ENCODE data around the gene LRIG2. TPM values are rescaled to one million over a fixed set of nuclear protein-coding genes. Genes with fewer than 3 reads are reported as not detected.
"Not testable (repeated sequence)": the region's sequence is repeated elsewhere in the genome, so short reads cannot be mapped to it uniquely, and the experiment has no call there.

LRIG2 gene
- total RNA-seq, result 10 to 100 TPM; 15.3 to 21.4 TPM

DNA sequence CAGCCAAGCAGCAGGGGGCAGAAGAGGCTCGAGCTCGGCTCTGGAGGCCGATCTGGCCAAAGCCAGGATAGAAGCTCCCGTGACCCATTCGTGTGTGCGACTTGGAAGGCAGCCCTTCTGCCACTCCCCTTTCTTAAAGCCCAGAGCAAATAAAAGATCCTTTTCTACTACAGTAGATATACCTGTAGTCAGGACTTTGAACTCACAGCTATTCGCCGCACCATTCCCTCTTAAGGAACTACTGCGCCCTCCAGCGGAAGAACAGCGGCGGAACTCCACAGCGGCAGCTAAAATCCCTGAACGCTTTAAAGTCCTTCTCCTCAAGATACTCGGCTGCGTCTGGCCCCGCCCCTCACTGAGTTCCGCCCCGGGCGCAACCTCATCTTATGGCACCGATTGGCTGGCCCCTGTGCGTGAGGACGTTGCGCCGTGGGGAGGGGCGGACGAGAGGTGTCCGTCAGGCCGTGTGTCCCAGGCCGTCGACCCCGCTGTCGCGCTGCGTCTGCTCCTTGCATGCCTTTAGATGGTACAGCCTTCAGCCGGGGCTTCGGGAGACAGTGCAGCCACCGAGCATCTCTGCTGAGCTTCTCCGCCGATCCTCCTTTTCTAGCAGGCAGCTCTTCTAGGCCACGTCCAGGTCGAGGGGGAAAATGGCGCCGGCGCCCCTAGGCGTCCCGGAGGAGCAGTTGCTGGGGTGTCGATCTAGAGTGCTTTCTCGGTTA is at the start of gene LRIG2:
Gene LRIG2 (plus strand): TSS at position 442 of the 722 bp plus-strand sequence. CDS start 209 bp downstream, at position 651.
- DNase-seq (peak; percentile 96), ATAC-seq (ENCODE audit: low read depth) (peak; percentile 96)
- Mint-ChIP-seq H3K9me3 (no peaks in the 10 kb centered on the region), H3K36me3 (peaks cover 8% of the 10 kb centered on the region), H3K27me3 (no peaks in the 10 kb centered on the region), H3K4me3 (peak within 1 kb of the TSS; percentile 97), H3K4me1 (peaks cover 21% of the 10 kb centered on the region), H3K27ac (peak within 1 kb of the TSS; percentile 90)
- POLR2A ChIA-PET, result interaction anchor here (0.6 to 2.1 kb wide), 19 partner anchors 16 to 831 kb away, joined by 3 to 13 read pairs (median 3); partner anchors contain the start of genes AP4B1, PPM1J and SLC16A1

GRCh38 chr1:113023316-113023715 is 49.7 kb upstream of the LRIG2 start:
- H3K4me3 Mint-ChIP-seq; DNase-seq; ATAC-seq (ENCODE audit: low read depth); POLR2A ChIA-PET; H3K9me3 Mint-ChIP-seq; H3K36me3 Mint-ChIP-seq; H3K27me3 Mint-ChIP-seq; H3K4me1 Mint-ChIP-seq; H3K27ac Mint-ChIP-seq: not testable (repeated sequence)

DNA sequence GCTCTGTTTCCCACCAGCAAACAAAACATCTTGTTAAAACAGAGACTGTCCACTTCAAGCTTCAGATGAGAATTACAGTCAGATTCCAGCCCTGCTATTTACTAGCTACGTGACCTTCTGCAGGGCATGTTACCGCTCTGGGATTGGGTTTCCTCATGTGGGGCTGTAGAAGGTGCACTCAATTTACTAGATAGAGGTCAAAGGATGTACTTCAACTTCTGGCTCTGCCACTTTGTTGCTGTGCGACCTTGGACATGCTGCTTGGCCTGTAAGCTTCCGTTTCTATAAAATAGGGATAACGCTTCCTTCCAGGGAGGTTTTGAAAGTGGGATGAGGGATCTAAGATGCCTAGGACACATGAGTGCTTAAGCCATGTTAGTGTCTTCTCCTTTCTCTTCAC is 46.0 kb upstream of the LRIG2 start:
- POLR2A ChIA-PET, result no interaction called here
- Mint-ChIP-seq H3K27ac (no peak overlapping the region), H3K4me3 (no peak overlapping the region), H3K27me3 (no peaks in the 10 kb centered on the region), H3K4me1 (peaks cover 8% of the 10 kb centered on the region), H3K36me3 (no peaks in the 10 kb centered on the region), H3K9me3 (no peaks in the 10 kb centered on the region)
- no peak for DNase-seq
- no peak for ATAC-seq (ENCODE audit: low read depth)

- DNase-seq, result no peak
- no peak overlapping the region for H3K27ac Mint-ChIP-seq
- no peaks in the 10 kb centered on the region for H3K9me3 Mint-ChIP-seq
- peaks cover 8% of the 10 kb centered on the region for H3K4me1 Mint-ChIP-seq
- ATAC-seq (ENCODE audit: low read depth), result no peak
- H3K27me3 Mint-ChIP-seq, result no peaks in the 10 kb centered on the region
- no peaks in the 10 kb centered on the region for H3K36me3 Mint-ChIP-seq
- H3K4me3 Mint-ChIP-seq, result no peak overlapping the region
- POLR2A ChIA-PET, result no interaction called here
Measured at GRCh38 chr1:113027449-113027848, 45.5 kb upstream of the LRIG2 start.

- Mint-ChIP-seq H3K36me3 (no peaks in the 10 kb centered on the region), H3K4me1 (peaks cover 8% of the 10 kb centered on the region), H3K27me3 (no peaks in the 10 kb centered on the region), H3K9me3 (no peaks in the 10 kb centered on the region), H3K4me3 (no peak overlapping the region), H3K27ac (no peak overlapping the region)
- no peak for DNase-seq
- no peak for ATAC-seq (ENCODE audit: low read depth)
- POLR2A ChIA-PET, result no interaction called here
Measured at GRCh38 chr1:113029822-113030221, 43.2 kb upstream of the LRIG2 start.

DNA sequence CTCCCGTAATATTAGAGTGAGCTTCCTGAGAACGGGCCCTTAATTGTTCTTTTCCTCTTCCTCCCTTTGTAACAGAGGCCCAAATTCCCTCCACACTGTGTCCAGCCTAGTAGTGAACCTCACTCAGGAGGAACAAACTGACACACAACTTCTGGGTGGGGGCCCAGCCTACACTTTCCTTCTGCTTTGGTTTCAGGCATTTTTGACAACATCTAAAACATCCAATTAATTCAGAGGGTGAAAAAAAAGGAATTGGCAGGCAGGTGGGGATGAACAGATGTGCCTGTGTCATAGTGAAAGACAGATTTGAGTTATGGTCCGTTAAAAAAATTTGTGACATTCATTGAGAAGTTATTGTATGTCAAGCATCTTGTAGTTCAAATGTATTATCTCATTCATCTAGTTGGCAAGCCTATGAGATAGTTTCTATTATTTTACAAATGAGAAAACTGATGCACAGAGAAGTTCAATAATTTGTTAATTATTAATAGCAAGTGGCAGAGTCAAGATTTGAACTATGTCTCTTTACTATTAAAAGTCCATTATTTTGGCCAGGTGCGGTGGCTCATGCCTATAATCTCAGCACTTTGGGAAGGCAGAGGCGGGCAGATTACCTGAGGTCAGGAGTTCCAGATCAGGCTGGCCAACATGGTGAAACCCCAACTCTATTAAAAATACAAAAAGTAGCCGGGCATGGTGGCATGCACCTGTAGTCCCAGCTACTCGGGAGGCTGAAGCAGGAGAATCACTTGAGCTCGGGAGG is 41.6 kb upstream of the LRIG2 start:
- POLR2A ChIA-PET, result no interaction called here
- H3K4me1 Mint-ChIP-seq, result peaks cover 8% of the 10 kb centered on the region
- no peak overlapping the region for H3K4me3 Mint-ChIP-seq
- no peak for DNase-seq
- no peaks in the 10 kb centered on the region for H3K9me3 Mint-ChIP-seq
- H3K27ac Mint-ChIP-seq, result no peak overlapping the region
- no peak for ATAC-seq (ENCODE audit: low read depth)
- no peaks in the 10 kb centered on the region for H3K36me3 Mint-ChIP-seq
- H3K27me3 Mint-ChIP-seq, result no peaks in the 10 kb centered on the region

DNA sequence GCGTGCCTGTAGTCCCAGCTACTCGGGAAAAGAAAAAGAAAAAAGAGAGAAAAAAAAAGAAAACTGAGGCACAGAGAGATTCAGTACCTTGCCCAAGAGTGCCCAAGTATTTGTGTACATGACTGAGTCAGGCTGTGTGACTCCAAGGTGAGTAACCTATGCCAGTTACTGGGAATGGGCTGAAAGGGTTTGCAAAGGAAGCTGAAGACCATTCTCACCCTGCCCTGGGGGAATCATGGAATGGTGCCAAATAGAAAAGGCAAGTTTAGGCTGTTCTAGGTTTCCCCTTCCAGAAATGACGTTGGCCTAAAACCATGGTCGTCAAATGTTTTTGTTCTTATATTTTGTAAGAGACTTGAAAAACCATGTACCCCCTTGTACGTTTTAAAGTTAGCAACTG is 37.9 kb upstream of the LRIG2 start:
- peaks cover 2% of the 10 kb centered on the region for H3K27me3 Mint-ChIP-seq
- no peak overlapping the region for H3K27ac Mint-ChIP-seq
- H3K4me3 Mint-ChIP-seq, result no peak overlapping the region
- POLR2A ChIA-PET, result no interaction called here
- H3K9me3 Mint-ChIP-seq, result no peaks in the 10 kb centered on the region
- ATAC-seq (ENCODE audit: low read depth) (no peak), DNase-seq (no peak)
- H3K36me3 Mint-ChIP-seq, result no peaks in the 10 kb centered on the region
- H3K4me1 Mint-ChIP-seq, result peaks cover 2% of the 10 kb centered on the region

GRCh38 chr1:113036639-113037321 is 36.2 kb upstream of the LRIG2 start:
- no peak overlapping the region for H3K4me3 Mint-ChIP-seq
- POLR2A ChIA-PET, result no interaction called here
- peaks cover 2% of the 10 kb centered on the region for H3K4me1 Mint-ChIP-seq
- no peak for DNase-seq
- H3K27ac Mint-ChIP-seq, result no peak overlapping the region
- peaks cover 2% of the 10 kb centered on the region for H3K27me3 Mint-ChIP-seq
- no peak for ATAC-seq (ENCODE audit: low read depth)
- no peaks in the 10 kb centered on the region for H3K36me3 Mint-ChIP-seq
- H3K9me3 Mint-ChIP-seq, result no peaks in the 10 kb centered on the region

DNA sequence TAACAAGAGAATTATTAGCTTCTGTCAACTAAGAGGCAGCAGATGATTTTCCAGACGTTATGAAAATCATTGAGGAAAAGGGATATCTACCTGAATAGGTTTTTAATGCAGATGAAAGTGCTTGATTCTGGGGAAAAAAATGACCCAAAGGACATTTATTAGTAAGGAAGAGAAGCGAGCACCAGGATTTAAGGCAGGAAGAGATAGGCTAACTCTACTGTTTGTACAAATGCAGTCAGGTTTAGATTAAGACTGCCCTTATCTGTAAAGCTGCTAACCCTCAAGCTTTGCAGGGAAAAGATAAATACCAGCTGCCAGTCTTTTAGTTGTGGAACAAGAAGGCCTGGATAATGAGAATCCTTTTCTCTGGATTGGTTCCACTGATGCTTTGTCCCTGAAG is 33.0 kb upstream of the LRIG2 start:
- POLR2A ChIA-PET, result no interaction called here
- ATAC-seq (ENCODE audit: low read depth), result no peak
- H3K27me3 Mint-ChIP-seq, result peaks cover 2% of the 10 kb centered on the region

DNA sequence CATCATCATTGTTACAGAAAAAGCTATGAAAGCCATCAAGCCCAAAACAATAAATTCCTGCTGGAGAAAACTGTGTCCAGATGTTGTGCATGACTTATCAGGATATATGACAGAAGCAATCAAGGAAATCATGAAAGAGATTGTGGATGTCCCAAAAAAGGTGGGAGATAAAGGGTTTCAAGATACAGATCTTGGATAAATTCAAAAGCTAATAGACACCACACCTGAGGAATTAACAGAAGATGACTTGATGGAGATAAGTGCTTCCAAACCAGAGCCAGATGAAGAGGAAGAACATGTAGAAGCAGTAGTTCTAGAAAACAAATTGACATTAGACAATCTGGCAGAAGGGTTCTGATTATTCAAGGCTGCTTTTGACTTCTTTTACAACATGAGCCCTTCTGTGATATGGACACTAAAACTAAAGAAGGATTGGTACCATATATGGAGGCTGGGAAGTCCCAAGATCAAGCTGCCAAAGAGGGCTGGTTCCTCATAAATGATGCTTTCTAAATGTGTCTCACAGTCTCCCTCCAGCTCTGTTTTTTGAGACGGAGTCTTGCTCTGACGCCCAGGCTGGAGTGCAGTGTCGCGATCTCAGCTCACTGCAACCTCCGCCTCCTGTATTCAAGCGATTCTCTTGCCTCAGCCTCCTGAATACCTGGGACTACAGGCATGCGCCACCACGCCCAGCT is 32.1 kb upstream of the LRIG2 start:
- H3K27ac Mint-ChIP-seq, result no peak overlapping the region
- H3K4me3 Mint-ChIP-seq, result no peak overlapping the region
- POLR2A ChIA-PET, result interaction anchor here (1.1 kb wide), 1 partner anchor 85 kb away, joined by 5 read pairs; the partner anchor contains the start of gene SLC16A1
- no peak for DNase-seq
- peaks cover 2% of the 10 kb centered on the region for H3K27me3 Mint-ChIP-seq
- H3K9me3 Mint-ChIP-seq, result no peaks in the 10 kb centered on the region
- ATAC-seq (ENCODE audit: low read depth), result no peak
- peaks cover 4% of the 10 kb centered on the region for H3K36me3 Mint-ChIP-seq
- peaks cover 23% of the 10 kb centered on the region for H3K4me1 Mint-ChIP-seq

More for the DNA sequence above, 33.0 kb upstream of the LRIG2 start:
- Mint-ChIP-seq H3K27ac (no peak overlapping the region), H3K9me3 (no peaks in the 10 kb centered on the region), H3K4me1 (peaks cover 21% of the 10 kb centered on the region), H3K36me3 (peaks cover 2% of the 10 kb centered on the region), H3K4me3 (no peak overlapping the region)
- no peak for DNase-seq

- DNase-seq (no peak), ATAC-seq (ENCODE audit: low read depth) (no peak)
- H3K4me1 Mint-ChIP-seq, result peaks cover 25% of the 10 kb centered on the region
- POLR2A ChIA-PET, result interaction anchor here (1.1 to 1.5 kb wide), 2 partner anchors 31 to 86 kb away, joined by 3 to 5 read pairs; partner anchors contain the start of genes LRIG2 and SLC16A1
- peaks cover 4% of the 10 kb centered on the region for H3K36me3 Mint-ChIP-seq
- no peak overlapping the region for H3K27ac Mint-ChIP-seq
- no peak overlapping the region for H3K4me3 Mint-ChIP-seq
- peaks cover 2% of the 10 kb centered on the region for H3K27me3 Mint-ChIP-seq
- no peaks in the 10 kb centered on the region for H3K9me3 Mint-ChIP-seq
Measured at GRCh38 chr1:113041569-113042284, 31.3 kb upstream of the LRIG2 start.

DNA sequence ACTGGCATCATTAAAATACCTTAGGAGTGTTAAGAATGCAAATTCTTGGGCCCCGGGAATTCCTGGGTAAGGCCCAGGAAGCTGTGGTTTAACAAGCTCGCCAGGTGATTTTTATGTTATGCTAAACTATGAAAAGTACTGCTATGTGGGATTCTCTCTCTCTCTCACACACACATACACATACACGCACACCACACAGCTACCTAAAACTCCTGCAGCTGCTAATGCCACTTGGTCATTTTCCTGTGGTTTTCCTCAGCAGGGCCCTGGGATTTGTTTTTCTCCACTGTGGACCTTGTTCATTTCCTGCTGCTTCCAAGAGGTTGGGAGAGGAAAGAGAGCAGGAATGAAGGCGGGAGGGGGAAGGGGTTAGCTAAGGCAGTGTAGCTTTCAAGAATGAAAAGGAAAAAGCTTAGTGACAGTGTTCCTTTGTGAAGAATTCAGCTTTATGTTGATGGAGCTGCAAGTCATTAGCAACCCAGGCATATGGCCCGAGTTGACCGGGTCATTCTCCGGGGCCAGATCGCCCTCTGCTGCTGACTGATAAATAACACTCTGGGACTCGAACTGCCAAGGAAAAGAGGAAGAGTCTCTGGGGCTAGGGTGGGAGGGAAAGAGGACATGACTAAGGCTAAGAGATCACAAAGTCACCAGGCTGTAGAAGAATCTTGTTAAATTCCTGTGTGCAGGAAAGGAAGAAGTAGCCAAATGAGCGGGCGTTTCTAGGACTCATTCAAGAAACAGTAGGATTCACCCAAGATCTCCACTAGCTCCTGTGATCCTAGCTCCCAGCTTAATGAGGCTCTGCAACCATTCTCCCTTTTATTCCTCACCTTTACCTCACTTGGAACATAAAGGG is 30.5 kb upstream of the LRIG2 start:
- peaks cover 4% of the 10 kb centered on the region for H3K36me3 Mint-ChIP-seq
- peak overlapping the region; percentile 62 for H3K27ac Mint-ChIP-seq
- no peaks in the 10 kb centered on the region for H3K9me3 Mint-ChIP-seq
- DNase-seq (peak; percentile 40), ATAC-seq (ENCODE audit: low read depth) (no peak)
- peak overlapping the region; percentile 46 for H3K4me3 Mint-ChIP-seq
- peaks cover 31% of the 10 kb centered on the region for H3K4me1 Mint-ChIP-seq
- POLR2A ChIA-PET, result interaction anchor here (1.5 kb wide), 1 partner anchor 31 kb away, joined by 3 read pairs; the partner anchor contains the start of gene LRIG2
- peaks cover 2% of the 10 kb centered on the region for H3K27me3 Mint-ChIP-seq
